Esophagus squamous epithelium (tissue), 4 donors: ENCODE data around the gene CYP20A1.

ENCODE experiments used
- CTCF ChIP-seq, 6 experiments: fragments of 450-650 bp in 4 of 6; fragments of 200-600 bp in 2 of 6; sonication (generic) in 2 of 6; IDR thresholded peaks; one replicate each; pipeline ENCODE4 v1.5.1; 2016 to 2019; ENCODE audit warnings: antibody characterized with exemption in 6 of 6, mild to moderate bottlenecking in 4 of 6, moderate library complexity in 4 of 6
- POLR2A ChIP-seq, 4 donors: fragments of 450-650 bp; IDR thresholded peaks; one replicate each; pipeline ENCODE4 v1.6.1; 2017; ENCODE audit warnings: antibody characterized with exemption in 4 of 4, mild to moderate bottlenecking in 4 of 4, moderate library complexity in 3 of 4

- TF ChIP-seq CTCF (IDR thresholded peaks at IDR 0.05), result no peak
- no peak for TF ChIP-seq POLR2A (IDR thresholded peaks at IDR 0.05)
These were observed 107.8 kb downstream of the CYP20A1 start for GRCh38 chr2:203346612-203347011.
